Osteocyte (in vitro differentiated cells): ENCODE measurements around the gene SYT13. TPM values are rescaled to one million over a fixed set of nuclear protein-coding genes. Genes with fewer than 3 reads are reported as not detected.

Source experiments
- DNase-seq: peaks from one replicate; pipeline ENCODE4 v3.0.0; 2021; ENCODE audit warnings: mixed read lengths; ENCODE audit not compliant: unreplicated experiment; ENCODE audit errors: extremely low spot score
- H3K27ac Mint-ChIP-seq: one replicate; pipeline ENCODE4 v1.8.0; 2021; ENCODE audit warnings: mild to moderate bottlenecking, mixed read lengths; ENCODE audit not compliant: unreplicated experiment
- H3K27me3 Mint-ChIP-seq: one replicate; pipeline ENCODE4 v1.8.0; 2021; ENCODE audit warnings: mixed read lengths; ENCODE audit not compliant: unreplicated experiment
- H3K36me3 Mint-ChIP-seq: one replicate; pipeline ENCODE4 v1.8.0; 2021; ENCODE audit warnings: mixed read lengths; ENCODE audit not compliant: unreplicated experiment
- H3K4me1 Mint-ChIP-seq: one replicate; pipeline ENCODE4 v1.8.0; 2021; ENCODE audit warnings: mixed read lengths; ENCODE audit not compliant: unreplicated experiment
- H3K4me3 Mint-ChIP-seq: one replicate; pipeline ENCODE4 v1.8.0; 2021; ENCODE audit warnings: mild to moderate bottlenecking, moderate library complexity, mixed read lengths; ENCODE audit not compliant: unreplicated experiment
- H3K9me3 Mint-ChIP-seq: one replicate; pipeline ENCODE4 v1.8.0; 2021; ENCODE audit warnings: mixed read lengths; ENCODE audit not compliant: unreplicated experiment
- total RNA-seq: library from RNA; stranded (reverse); gene quantifications from 2 replicates; pipeline ENCODE4 v1.2.1, GENCODE V29; 2021
- TF ChIP-seq, protein P1 (sequence below): fragments of 200-600 bp; sonication (generic); IDR thresholded peaks from 2 replicates; pipeline ENCODE4 v1.5.0; 2021; ENCODE audit warnings: antibody characterized with exemption, mild to moderate bottlenecking, moderate library complexity

Gene SYT13
- total RNA-seq, 1 donor from 2014 or later, result 0.13 TPM

DNA sequence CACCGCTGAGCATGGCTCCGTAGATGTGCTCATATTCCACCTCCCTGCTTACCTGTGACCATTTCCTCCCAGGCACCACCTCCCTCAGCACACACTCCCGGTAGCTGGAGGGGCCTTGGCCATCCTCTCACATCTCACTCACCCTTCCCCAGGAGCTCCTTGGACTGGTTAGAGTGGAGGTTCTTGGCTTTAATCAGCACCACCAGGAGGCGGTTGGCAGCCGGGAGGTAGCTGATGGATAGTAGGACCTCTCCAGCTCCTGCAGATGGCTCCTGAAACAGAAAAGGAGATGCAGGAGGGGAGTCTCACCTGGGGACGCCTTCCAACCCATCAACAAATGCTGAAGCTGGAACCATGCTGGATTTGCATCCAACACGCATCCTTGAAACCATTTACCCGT lies 39.9 kb downstream of the SYT13 start:
- TF ChIP-seq, protein P1, sequence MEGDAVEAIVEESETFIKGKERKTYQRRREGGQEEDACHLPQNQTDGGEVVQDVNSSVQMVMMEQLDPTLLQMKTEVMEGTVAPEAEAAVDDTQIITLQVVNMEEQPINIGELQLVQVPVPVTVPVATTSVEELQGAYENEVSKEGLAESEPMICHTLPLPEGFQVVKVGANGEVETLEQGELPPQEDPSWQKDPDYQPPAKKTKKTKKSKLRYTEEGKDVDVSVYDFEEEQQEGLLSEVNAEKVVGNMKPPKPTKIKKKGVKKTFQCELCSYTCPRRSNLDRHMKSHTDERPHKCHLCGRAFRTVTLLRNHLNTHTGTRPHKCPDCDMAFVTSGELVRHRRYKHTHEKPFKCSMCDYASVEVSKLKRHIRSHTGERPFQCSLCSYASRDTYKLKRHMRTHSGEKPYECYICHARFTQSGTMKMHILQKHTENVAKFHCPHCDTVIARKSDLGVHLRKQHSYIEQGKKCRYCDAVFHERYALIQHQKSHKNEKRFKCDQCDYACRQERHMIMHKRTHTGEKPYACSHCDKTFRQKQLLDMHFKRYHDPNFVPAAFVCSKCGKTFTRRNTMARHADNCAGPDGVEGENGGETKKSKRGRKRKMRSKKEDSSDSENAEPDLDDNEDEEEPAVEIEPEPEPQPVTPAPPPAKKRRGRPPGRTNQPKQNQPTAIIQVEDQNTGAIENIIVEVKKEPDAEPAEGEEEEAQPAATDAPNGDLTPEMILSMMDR, result no peak
- Mint-ChIP-seq H3K4me1 (no peaks in the 10 kb centered on the region), H3K9me3 (no peaks in the 10 kb centered on the region), H3K36me3 (no peaks in the 10 kb centered on the region), H3K27ac (no peak overlapping the region), H3K4me3 (no peak overlapping the region), H3K27me3 (peaks cover 24% of the 10 kb centered on the region)
- no peak for DNase-seq

DNA sequence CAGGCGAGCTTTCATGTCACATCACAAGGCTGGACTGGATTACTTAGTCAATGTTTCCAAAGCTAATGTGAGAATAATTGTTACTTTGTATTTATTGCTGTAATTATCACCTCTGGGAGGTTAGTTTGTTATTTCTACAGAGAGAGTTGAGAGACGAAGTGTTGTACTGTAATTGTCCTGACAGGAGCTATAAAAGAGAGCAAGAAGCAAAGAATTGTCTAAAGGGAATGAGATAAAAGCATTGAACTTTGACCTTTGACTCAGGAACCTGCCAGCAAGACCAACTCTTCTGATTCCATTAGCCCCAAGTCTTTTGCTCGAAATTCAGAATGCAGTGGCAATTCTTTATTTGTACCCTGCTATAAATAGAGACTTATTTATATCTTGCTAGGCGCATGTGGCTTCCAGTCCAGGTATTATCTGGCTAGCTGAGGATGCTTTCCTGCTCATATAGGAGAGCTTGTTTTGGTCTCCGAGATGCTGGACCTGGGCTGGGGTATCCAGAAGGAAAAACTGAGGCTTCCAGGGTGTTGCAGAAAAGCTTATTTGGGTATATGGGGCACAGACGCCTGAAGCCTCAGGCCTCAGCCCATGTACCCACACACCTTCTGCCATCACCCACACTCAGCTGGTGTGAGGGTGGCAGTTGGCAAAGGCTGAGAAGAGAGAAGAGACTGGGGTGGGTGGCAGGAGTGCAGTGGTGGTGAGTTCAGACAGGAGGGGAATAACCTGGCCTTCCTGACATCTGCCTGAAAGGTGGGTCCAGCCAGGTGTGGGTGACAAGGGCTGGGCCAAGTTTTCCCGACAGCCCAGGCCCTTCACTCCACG lies 40.7 kb downstream of the SYT13 start:
- no peak overlapping the region for H3K27ac Mint-ChIP-seq
- peaks cover 22% of the 10 kb centered on the region for H3K27me3 Mint-ChIP-seq
- no peak for DNase-seq
- no peaks in the 10 kb centered on the region for H3K36me3 Mint-ChIP-seq
- no peaks in the 10 kb centered on the region for H3K4me1 Mint-ChIP-seq
- no peak overlapping the region for H3K4me3 Mint-ChIP-seq
- H3K9me3 Mint-ChIP-seq, result no peaks in the 10 kb centered on the region
- TF ChIP-seq, protein P1, result no peak

DNA sequence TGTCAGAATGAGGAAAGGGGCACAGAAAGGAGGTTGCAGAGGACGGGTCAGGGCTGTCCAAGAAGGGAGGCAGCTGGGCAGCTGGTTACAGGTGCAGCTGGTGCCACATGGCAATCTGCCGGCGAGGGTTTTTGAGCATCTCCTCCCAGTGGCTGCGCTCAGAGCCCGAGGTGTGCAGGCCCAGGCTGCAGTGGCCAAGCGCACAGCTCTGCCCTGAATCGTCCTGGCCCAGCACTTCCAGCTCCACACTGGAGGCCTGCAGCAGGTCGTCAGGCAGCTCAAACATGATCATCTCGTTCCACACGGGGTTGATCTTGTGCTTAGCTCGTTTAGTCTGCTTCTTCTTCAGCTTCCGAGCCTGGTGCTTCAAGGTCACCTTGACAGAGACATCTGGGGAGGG lies 42.2 kb downstream of the SYT13 start:
- Mint-ChIP-seq H3K27me3 (peaks cover 21% of the 10 kb centered on the region), H3K4me1 (no peaks in the 10 kb centered on the region), H3K36me3 (no peaks in the 10 kb centered on the region), H3K27ac (no peak overlapping the region), H3K9me3 (no peaks in the 10 kb centered on the region), H3K4me3 (no peak overlapping the region)
- TF ChIP-seq, protein P1, result no peak
- no peak for DNase-seq

DNA sequence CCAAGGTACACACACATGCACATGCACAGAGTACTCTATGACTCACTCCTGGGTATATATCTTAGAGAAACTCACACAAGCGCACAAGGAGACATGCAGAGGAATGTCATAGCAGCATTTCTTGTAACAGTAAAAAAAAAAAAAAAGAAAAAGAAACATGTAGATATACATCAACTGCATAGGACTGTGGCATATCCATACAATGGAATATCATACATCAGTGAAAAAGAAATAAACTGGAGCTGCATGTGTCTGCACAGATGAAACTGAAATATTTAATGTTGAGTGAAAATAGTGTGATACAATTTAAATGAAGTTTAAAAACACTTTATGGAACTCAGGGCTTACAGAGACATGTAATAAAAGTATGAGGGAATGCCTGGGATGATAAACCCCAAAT lies 46.4 kb downstream of the SYT13 start:
- Mint-ChIP-seq H3K9me3 (no peaks in the 10 kb centered on the region), H3K4me1 (no peaks in the 10 kb centered on the region), H3K4me3 (no peak overlapping the region), H3K27me3 (peaks cover 14% of the 10 kb centered on the region), H3K27ac (no peak overlapping the region), H3K36me3 (no peaks in the 10 kb centered on the region)
- no peak for DNase-seq
- TF ChIP-seq, protein P1, result no peak

DNA sequence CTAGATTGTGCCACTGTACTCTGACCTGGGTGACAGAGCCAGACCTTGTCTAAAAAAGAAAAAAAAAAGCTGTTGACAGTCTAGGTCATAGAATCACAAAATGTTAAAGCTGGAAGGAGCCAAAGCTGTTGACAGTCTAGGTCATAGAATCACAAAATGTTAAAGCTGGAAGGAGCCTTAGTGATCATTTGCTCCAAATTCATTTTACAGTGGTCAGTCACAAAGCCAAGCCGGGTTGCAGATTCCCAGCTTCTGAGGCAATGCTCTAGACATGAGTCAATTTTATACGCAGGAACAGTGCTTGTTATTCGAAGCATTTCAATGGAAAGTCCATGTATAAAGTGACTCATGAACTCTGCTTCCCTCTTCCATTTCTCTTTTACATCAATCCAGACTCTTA lies 47.4 kb downstream of the SYT13 start:
- TF ChIP-seq, protein P1, result no peak
- Mint-ChIP-seq H3K27ac (no peak overlapping the region), H3K4me3 (no peak overlapping the region), H3K36me3 (no peaks in the 10 kb centered on the region), H3K9me3 (no peaks in the 10 kb centered on the region), H3K4me1 (no peaks in the 10 kb centered on the region), H3K27me3 (peaks cover 14% of the 10 kb centered on the region)
- no peak for DNase-seq
